ENCODE data around the gene TRPC3.

The TRPC3 gene

DNA sequence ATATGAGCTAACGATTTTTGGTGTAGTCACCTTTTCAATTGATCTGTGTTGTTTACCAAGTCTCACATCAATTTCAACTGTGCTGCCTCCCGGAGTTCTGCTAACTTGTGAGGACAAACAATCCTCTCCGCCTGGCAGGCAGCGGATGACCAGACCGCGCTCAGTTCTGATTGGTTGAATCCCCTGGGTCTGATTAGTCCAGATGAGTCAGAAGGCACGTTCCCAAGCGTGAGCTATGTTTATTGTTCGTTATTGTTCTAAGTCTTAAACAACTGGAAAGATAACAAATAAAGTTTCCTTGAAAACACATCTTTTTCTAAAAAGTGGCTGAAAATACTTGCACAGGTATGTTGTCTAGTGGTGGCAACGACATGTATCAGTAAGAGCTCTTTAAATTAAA is 37.9 kb upstream of the TRPC3 start:
- Histone ChIP-seq H3K27me3 (ENCODE audit: insufficient read depth, poor library complexity, severe bottlenecking) (peaks cover 3% of the 10 kb centered on the region), H3K4me3 (replicated peaks; ENCODE audit: insufficient read depth, low read length) (no peak overlapping the region), H3K27ac (replicated peaks) (no peak overlapping the region)
- no peak for DNase-seq (ENCODE audit: low read depth in 1 of 2, low spot score in 1 of 2)
- TF ChIP-seq, protein P1, sequence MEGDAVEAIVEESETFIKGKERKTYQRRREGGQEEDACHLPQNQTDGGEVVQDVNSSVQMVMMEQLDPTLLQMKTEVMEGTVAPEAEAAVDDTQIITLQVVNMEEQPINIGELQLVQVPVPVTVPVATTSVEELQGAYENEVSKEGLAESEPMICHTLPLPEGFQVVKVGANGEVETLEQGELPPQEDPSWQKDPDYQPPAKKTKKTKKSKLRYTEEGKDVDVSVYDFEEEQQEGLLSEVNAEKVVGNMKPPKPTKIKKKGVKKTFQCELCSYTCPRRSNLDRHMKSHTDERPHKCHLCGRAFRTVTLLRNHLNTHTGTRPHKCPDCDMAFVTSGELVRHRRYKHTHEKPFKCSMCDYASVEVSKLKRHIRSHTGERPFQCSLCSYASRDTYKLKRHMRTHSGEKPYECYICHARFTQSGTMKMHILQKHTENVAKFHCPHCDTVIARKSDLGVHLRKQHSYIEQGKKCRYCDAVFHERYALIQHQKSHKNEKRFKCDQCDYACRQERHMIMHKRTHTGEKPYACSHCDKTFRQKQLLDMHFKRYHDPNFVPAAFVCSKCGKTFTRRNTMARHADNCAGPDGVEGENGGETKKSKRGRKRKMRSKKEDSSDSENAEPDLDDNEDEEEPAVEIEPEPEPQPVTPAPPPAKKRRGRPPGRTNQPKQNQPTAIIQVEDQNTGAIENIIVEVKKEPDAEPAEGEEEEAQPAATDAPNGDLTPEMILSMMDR (IDR thresholded peaks at IDR 0.05; ENCODE audit: insufficient read depth, low read length), result no peak
- TF ChIP-seq GABPA (IDR thresholded peaks at IDR 0.05; ENCODE audit: low read depth) (no peak), SPI1 (IDR thresholded peaks at IDR 0.05; ENCODE audit: borderline replicate concordance, low read depth) (no peak), POLR2AphosphoS5 (IDR thresholded peaks at IDR 0.05; ENCODE audit: low read depth) (no peak)
- TF ChIP-seq, protein P2, sequence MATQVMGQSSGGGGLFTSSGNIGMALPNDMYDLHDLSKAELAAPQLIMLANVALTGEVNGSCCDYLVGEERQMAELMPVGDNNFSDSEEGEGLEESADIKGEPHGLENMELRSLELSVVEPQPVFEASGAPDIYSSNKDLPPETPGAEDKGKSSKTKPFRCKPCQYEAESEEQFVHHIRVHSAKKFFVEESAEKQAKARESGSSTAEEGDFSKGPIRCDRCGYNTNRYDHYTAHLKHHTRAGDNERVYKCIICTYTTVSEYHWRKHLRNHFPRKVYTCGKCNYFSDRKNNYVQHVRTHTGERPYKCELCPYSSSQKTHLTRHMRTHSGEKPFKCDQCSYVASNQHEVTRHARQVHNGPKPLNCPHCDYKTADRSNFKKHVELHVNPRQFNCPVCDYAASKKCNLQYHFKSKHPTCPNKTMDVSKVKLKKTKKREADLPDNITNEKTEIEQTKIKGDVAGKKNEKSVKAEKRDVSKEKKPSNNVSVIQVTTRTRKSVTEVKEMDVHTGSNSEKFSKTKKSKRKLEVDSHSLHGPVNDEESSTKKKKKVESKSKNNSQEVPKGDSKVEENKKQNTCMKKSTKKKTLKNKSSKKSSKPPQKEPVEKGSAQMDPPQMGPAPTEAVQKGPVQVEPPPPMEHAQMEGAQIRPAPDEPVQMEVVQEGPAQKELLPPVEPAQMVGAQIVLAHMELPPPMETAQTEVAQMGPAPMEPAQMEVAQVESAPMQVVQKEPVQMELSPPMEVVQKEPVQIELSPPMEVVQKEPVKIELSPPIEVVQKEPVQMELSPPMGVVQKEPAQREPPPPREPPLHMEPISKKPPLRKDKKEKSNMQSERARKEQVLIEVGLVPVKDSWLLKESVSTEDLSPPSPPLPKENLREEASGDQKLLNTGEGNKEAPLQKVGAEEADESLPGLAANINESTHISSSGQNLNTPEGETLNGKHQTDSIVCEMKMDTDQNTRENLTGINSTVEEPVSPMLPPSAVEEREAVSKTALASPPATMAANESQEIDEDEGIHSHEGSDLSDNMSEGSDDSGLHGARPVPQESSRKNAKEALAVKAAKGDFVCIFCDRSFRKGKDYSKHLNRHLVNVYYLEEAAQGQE (IDR thresholded peaks at IDR 0.05; ENCODE audit: insufficient replicate concordance, low read depth), result no peak

DNA sequence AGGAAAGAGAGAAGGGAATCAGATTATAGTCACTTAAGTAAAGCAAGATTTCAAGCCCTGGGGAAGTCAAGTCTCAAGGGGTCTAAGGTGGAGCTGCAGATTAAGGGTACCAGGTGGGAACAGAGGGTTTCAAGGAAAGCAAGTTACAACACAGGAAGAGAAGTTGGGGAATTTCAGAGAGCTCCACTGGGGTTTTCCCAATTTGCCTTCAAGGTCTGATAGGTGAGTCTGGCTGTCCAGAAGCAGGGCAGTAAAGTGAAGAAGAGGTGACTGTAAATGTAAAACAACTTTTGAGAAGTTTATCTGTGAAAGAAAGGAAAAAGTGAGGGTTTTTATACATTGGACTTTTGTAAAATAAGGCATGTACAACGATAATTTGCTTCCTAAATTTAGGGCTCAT is 37.1 kb upstream of the TRPC3 start:
- Histone ChIP-seq H3K27me3 (ENCODE audit: insufficient read depth, poor library complexity, severe bottlenecking) (peaks cover 3% of the 10 kb centered on the region), H3K27ac (replicated peaks) (no peak overlapping the region), H3K4me3 (replicated peaks; ENCODE audit: insufficient read depth, low read length) (no peak overlapping the region)
- DNase-seq (ENCODE audit: low read depth in 1 of 2, low spot score in 1 of 2), result no peak
- TF ChIP-seq SPI1 (IDR thresholded peaks at IDR 0.05; ENCODE audit: borderline replicate concordance, low read depth) (no peak), GABPA (IDR thresholded peaks at IDR 0.05; ENCODE audit: low read depth) (no peak), POLR2AphosphoS5 (IDR thresholded peaks at IDR 0.05; ENCODE audit: low read depth) (no peak)
- TF ChIP-seq, protein P2 (IDR thresholded peaks at IDR 0.05; ENCODE audit: insufficient replicate concordance, low read depth), result no peak
- TF ChIP-seq, protein P1 (IDR thresholded peaks at IDR 0.05; ENCODE audit: insufficient read depth, low read length), result no peak

DNA sequence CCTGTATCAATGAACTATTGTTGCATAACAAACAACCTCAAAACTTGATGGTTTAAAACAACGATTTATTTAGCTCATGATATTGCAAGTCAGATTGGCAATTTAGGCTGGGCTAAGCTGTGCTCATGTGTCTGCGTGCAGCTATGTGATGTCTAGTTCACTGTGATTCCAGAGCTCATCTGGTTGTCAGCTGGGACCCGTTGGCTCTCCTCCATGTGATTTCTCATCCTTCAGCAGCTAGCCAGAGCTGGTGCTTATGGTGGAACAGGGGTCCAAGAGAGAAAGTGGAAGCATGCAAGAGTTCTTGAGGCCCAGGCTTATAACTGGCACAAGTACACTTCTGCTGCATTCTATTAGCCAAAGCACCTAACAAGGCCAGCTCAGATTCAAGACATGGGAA is 28.8 kb upstream of the TRPC3 start:
- no peak for TF ChIP-seq SPI1 (IDR thresholded peaks at IDR 0.05; ENCODE audit: borderline replicate concordance, low read depth)
- TF ChIP-seq POLR2AphosphoS5 (IDR thresholded peaks at IDR 0.05; ENCODE audit: low read depth), result no peak
- no peak for TF ChIP-seq GABPA (IDR thresholded peaks at IDR 0.05; ENCODE audit: low read depth)
- TF ChIP-seq, protein P2 (IDR thresholded peaks at IDR 0.05; ENCODE audit: insufficient replicate concordance, low read depth), result no peak
- TF ChIP-seq, protein P1 (IDR thresholded peaks at IDR 0.05; ENCODE audit: insufficient read depth, low read length), result no peak
- no peak overlapping the region for H3K27ac ChIP-seq (replicated peaks)
- no peak overlapping the region for H3K4me3 ChIP-seq (replicated peaks; ENCODE audit: insufficient read depth, low read length)
- peaks cover 2% of the 10 kb centered on the region for H3K27me3 ChIP-seq (ENCODE audit: insufficient read depth, poor library complexity, severe bottlenecking)
- no peak for DNase-seq (ENCODE audit: low read depth in 1 of 2, low spot score in 1 of 2)

Data from HL-60 (cell line).